A673 (cell line): Measurements from ENCODE around the gene IL2.

Experiments used
- CTCF ChIP-seq: fragments of 300-800, 200-600 bp; sonication (generic); conservative IDR thresholded peaks from 2 replicates; pipeline ENCODE4 v1.5.1; 2017; ENCODE audit warnings: low read depth, mild to moderate bottlenecking, antibody characterized with exemption, low read length, moderate library complexity, mixed read lengths
- EZH2 ChIP-seq: fragments of 200-600 bp; sonication (generic); IDR thresholded peaks from 2 replicates; pipeline ENCODE4 v1.6.1; 2017; ENCODE audit warnings: borderline replicate concordance, low read depth, mild to moderate bottlenecking, mixed read lengths, antibody characterized with exemption, low read length; ENCODE audit not compliant: poor library complexity, severe bottlenecking

GRCh38 chr4:122476745-122477144, 20.2 kb upstream of the IL2 start:
- TF ChIP-seq EZH2 (no peak), CTCF (no peak)
